DLD1 (cell line): Measurements from ENCODE around the gene PNPLA5.

Source experiments
- in situ Hi-C: cut with HindIII; loops from 2 replicates; pipeline ENCODE4 v1.10.0; 2017; ENCODE audit warnings: low sequenced_read_pairs

The PNPLA5 gene

GRCh38 chr22:43839781-43840180 is 52.0 kb downstream of the PNPLA5 start:
- in situ Hi-C loops, result no loop called here

GRCh38 chr22:43838571-43839307 is 53.1 kb downstream of the PNPLA5 start:
- in situ Hi-C loops, result no loop called here

- in situ Hi-C loops, result no loop called here
Measured at GRCh38 chr22:43838161-43838560, 53.7 kb downstream of the PNPLA5 start.

GRCh38 chr22:43837666-43838065 is 54.1 kb downstream of the PNPLA5 start:
- in situ Hi-C loops, result no loop called here

- in situ Hi-C loops, result no loop called here
Measured at GRCh38 chr22:43835736-43836135, 56.1 kb downstream of the PNPLA5 start.

- in situ Hi-C loops, result no loop called here
Measured at GRCh38 chr22:43835166-43835565, 56.6 kb downstream of the PNPLA5 start.

- in situ Hi-C loops, result no loop called here
Measured at GRCh38 chr22:43833286-43834240, 58.2 kb downstream of the PNPLA5 start.

- in situ Hi-C loops, result no loop called here
Measured at GRCh38 chr22:43832393-43833265, 59.2 kb downstream of the PNPLA5 start.

- in situ Hi-C loops, result no loop called here
Measured at GRCh38 chr22:43831561-43832392, 60.0 kb downstream of the PNPLA5 start.

- in situ Hi-C loops, result no loop called here
Measured at GRCh38 chr22:43830931-43831560, 60.8 kb downstream of the PNPLA5 start.

GRCh38 chr22:43829904-43830851 is 61.6 kb downstream of the PNPLA5 start:
- in situ Hi-C loops, result no loop called here
